Thyroid gland (tissue), 4 donors: Measurements from ENCODE around the gene MYH8. TPM values are rescaled to one million over a fixed set of nuclear protein-coding genes. Genes with fewer than 3 reads are reported as not detected.

Source experiments
- DNase-seq, 2 donors: peaks; one replicate each; pipeline ENCODE4 v3.0.0-alpha.2; 2019
- H3K27ac ChIP-seq, 3 donors: fragments of 200-600 bp; sonication (generic); 1 replicate in 2 of 3; 2 replicates in 1 of 3; pipeline ENCODE4 v1.5.1; 2016 to 2019; ENCODE audit warnings: mild to moderate bottlenecking in 1 of 3, moderate library complexity in 1 of 3
- H3K27me3 ChIP-seq: fragments of 200-600 bp; sonication (generic); one replicate; pipeline ENCODE4 v1.5.1; 2019
- H3K36me3 ChIP-seq, 2 donors: fragments of 200-600 bp; sonication (generic); one replicate each; pipeline ENCODE4 v1.5.1; 2016 to 2019
- H3K4me1 ChIP-seq, 2 donors: fragments of 200-600 bp; sonication (generic); one replicate each; pipeline ENCODE4 v1.5.1; 2017 to 2019
- H3K4me3 ChIP-seq, 3 donors: fragments of 200-600 bp; sonication (generic); replicated peaks in 1 of 3; 1 replicate in 2 of 3; 2 replicates in 1 of 3; pipeline ENCODE4 v1.5.1; 2016; ENCODE audit warnings: mild to moderate bottlenecking in 1 of 3
- H3K9me3 ChIP-seq: fragments of 200-600 bp; sonication (generic); one replicate; pipeline ENCODE4 v1.5.1; 2017
- CTCF ChIP-seq, 6 experiments: fragments of 200-600 bp in 3 of 6; fragments of 450-650 bp in 3 of 6; sonication (generic) in 3 of 6; IDR thresholded peaks; one replicate each; pipeline ENCODE4 v1.5.1; 2016 to 2019; ENCODE audit warnings: antibody characterized with exemption in 6 of 6, mild to moderate bottlenecking in 2 of 6, inconsistent platforms in 1 of 6, moderate library complexity in 1 of 6
- POLR2A ChIP-seq, 2 donors: fragments of 450-650 bp; IDR thresholded peaks; one replicate each; pipeline ENCODE4 v1.6.1; 2017; ENCODE audit warnings: antibody characterized with exemption in 2 of 2, mild to moderate bottlenecking in 2 of 2, moderate library complexity in 1 of 2
- WGBS, 2 donors: methylation state at CpG; one replicate each; pipeline ENCODE4 v1.1.5; 2017; 5-methylcytosine and 5-hydroxymethylcytosine counted together
- intact Hi-C: fragments of 100-400 bp; cut with DNase I; formaldehyde crosslinking; loops from one replicate; pipeline ENCODE4 v1.15.1; 2023
- total RNA-seq, 4 donors: library from RNA; depleted of rRNA; stranded (reverse); fragments of >200 nt; gene quantifications; one replicate each; pipeline ENCODE4 v1.2.3, GENCODE V29; 2016

The MYH8 gene
- total RNA-seq, 4 donors from 2014 or later: not detected

DNA sequence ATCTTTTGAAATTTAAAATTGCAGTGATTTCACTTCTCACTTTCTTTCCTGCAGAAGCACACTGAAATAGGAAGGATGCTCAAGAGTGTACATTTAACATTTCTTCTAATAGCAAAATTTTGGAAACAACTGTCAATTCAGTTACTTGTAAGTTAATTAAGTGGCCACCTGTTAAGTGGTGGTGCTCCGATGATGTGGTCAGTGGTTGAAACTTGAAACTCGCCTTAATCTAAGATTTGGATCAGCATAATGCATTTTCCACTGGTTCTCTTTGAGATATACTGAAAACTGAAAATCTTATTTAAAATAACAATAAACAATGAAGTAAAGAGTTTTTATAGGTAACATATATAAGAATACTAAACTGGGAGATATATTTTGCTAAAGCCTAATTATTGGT is 7.0 kb upstream of the MYH8 start:
- Histone ChIP-seq H3K4me3 (no peak overlapping the region), H3K4me1 (no peaks in the 10 kb centered on the region), H3K27me3 (no peaks in the 10 kb centered on the region), H3K9me3 (no peaks in the 10 kb centered on the region), H3K36me3 (no peaks in the 10 kb centered on the region), H3K27ac (no peak overlapping the region)
- intact Hi-C loops: no loop called here
- DNase-seq: no peak
- TF ChIP-seq CTCF (IDR thresholded peaks at IDR 0.05) (no peak), POLR2A (IDR thresholded peaks at IDR 0.05) (no peak)
- 76 to 82% methylated on average over 2 of the region's 2 CpGs for WGBS, 2 donors

- Histone ChIP-seq H3K27me3 (no peaks in the 10 kb centered on the region), H3K4me1 (no peaks in the 10 kb centered on the region), H3K36me3 (no peaks in the 10 kb centered on the region), H3K4me3 (no peak overlapping the region), H3K9me3 (no peaks in the 10 kb centered on the region), H3K27ac (no peak overlapping the region)
- intact Hi-C loops: no loop called here
- WGBS, 2 donors: 76 to 78% methylated on average over 2 of the region's 2 CpGs
- no peak for DNase-seq
- TF ChIP-seq POLR2A (IDR thresholded peaks at IDR 0.05) (no peak), CTCF (IDR thresholded peaks at IDR 0.05) (no peak)
These were observed 539 bp downstream of the MYH8 start for GRCh38 chr17:10421211-10421610.

DNA sequence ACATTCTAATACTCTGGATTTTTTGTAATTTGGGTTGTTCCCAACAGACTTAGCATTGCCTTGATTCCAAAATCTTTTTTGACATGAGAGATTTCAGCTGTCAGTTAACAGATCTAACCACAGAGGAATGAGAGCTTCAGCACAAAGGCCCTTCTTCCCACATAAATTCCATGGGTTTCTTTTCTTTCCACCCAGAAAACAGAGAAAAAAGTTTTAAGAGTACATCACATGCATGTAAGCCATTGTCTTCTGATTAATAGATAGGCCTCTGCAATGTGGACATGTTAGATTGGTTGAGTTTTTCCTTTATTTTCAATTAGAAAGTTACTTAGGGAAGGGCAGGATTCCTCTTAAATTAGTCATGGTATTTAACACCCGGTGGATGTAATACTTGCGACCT is 939 bp downstream of the MYH8 start:
- Histone ChIP-seq H3K36me3 (no peaks in the 10 kb centered on the region), H3K9me3 (no peaks in the 10 kb centered on the region), H3K4me3 (no peak overlapping the region), H3K4me1 (no peaks in the 10 kb centered on the region), H3K27ac (no peak overlapping the region), H3K27me3 (no peaks in the 10 kb centered on the region)
- intact Hi-C loops: no loop called here
- 87 to 89% methylated on average over 2 of the region's 2 CpGs for WGBS, 2 donors
- no peak for DNase-seq
- TF ChIP-seq CTCF (IDR thresholded peaks at IDR 0.05): no peak
- TF ChIP-seq POLR2A (IDR thresholded peaks at IDR 0.05): no peak

GRCh38 chr17:10417431-10417830 is 4.3 kb downstream of the MYH8 start:
- H3K4me1 ChIP-seq: no peaks in the 10 kb centered on the region
- no peaks in the 10 kb centered on the region for H3K36me3 ChIP-seq
- no peak for DNase-seq
- no peaks in the 10 kb centered on the region for H3K27me3 ChIP-seq
- WGBS, 2 donors: 31 to 47% methylated on average over 3 of the region's 3 CpGs
- no peak overlapping the region for H3K4me3 ChIP-seq
- H3K27ac ChIP-seq: no peak overlapping the region
- no peaks in the 10 kb centered on the region for H3K9me3 ChIP-seq
- intact Hi-C loops: no loop called here
- TF ChIP-seq CTCF (IDR thresholded peaks at IDR 0.05) (no peak), POLR2A (IDR thresholded peaks at IDR 0.05) (no peak)

DNA sequence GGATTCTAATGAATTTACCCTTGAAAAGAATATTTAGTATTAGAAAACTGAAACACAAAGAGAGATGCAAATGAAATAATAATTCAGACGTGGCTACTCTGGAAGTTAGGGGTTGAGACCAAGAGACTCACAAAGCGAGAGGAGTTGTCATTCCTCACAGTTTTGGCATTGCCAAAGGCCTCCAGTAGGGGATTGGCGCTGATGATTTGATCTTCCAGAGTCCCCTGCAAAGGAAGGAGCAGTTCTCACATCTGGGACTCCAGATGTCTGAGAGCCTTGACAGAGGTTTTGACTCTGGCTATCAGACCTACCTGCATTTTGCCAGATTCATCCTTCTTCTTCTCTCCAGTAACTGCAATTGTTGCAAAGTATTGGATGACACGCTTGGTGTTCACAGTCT is 6.6 kb downstream of the MYH8 start:
- Histone ChIP-seq H3K4me3 (no peak overlapping the region), H3K36me3 (no peaks in the 10 kb centered on the region), H3K4me1 (no peaks in the 10 kb centered on the region), H3K9me3 (no peaks in the 10 kb centered on the region), H3K27me3 (no peaks in the 10 kb centered on the region), H3K27ac (no peak overlapping the region)
- TF ChIP-seq CTCF (IDR thresholded peaks at IDR 0.05) (no peak), POLR2A (IDR thresholded peaks at IDR 0.05) (no peak)
- intact Hi-C loops: no loop called here
- 71 to 87% methylated on average over 4 of the region's 4 CpGs for WGBS, 2 donors
- no peak for DNase-seq
